Heart right ventricle (tissue), 16 donors: ENCODE data around the gene LARP4B. TPM values are rescaled to one million over a fixed set of nuclear protein-coding genes. Genes with fewer than 3 reads are reported as not detected.

ENCODE experiments used
- ATAC-seq, 8 donors: fragments of 200-7000 bp; cut with Tn5 transposase; one replicate each; pipeline ENCODE4 v1.9.1; 2020; ENCODE audit warnings: mild to moderate bottlenecking in 8 of 8, moderate library complexity in 8 of 8, moderate number of reproducible peaks in 1 of 8
- DNase-seq, 2 donors: peaks; one replicate each; pipeline ENCODE4 v3.0.0-alpha.2; 2020
- H3K27ac ChIP-seq, 10 donors: fragments of 200-600 bp; sonication (generic) in 2 of 10; one replicate each; pipeline versions ENCODE4 v1.5.0 to v1.8.0; 2020 to 2022; ENCODE audit warnings: mild to moderate bottlenecking in 3 of 10
- H3K27me3 ChIP-seq, 7 donors: fragments of 200-600 bp; one replicate each; pipeline ENCODE4 v1.8.0; 2021 to 2022; ENCODE audit warnings: mild to moderate bottlenecking in 2 of 7
- H3K36me3 ChIP-seq, 9 donors: fragments of 200-600 bp; sonication (generic) in 1 of 9; one replicate each; pipeline versions ENCODE4 v1.5.0 to v1.8.0; 2020 to 2022; ENCODE audit warnings: mild to moderate bottlenecking in 2 of 9
- H3K4me1 ChIP-seq, 9 donors: fragments of 200-600 bp; sonication (generic) in 1 of 9; one replicate each; pipeline versions ENCODE4 v1.5.0 to v1.8.0; 2020 to 2022; ENCODE audit warnings: mild to moderate bottlenecking in 4 of 9
- H3K4me3 ChIP-seq, 10 donors: fragments of 200-600 bp; sonication (generic) in 2 of 10; one replicate each; pipeline versions ENCODE4 v1.5.0 to v1.8.0; 2020 to 2022; ENCODE audit warnings: mild to moderate bottlenecking in 7 of 10, moderate library complexity in 2 of 10
- H3K9me3 ChIP-seq, 11 donors: fragments of 200-600 bp in 10 of 11; sonication (generic) in 2 of 11; one replicate each; pipeline versions ENCODE4 v1.5.0 to v1.8.0; 2013 to 2022; ENCODE audit warnings: mild to moderate bottlenecking in 2 of 11, control low read depth in 1 of 11, moderate library complexity in 1 of 11
- WGBS, 2 donors: extraction: QIAGEN DNeasy Blood & Tissue Kit; methylation state at CpG; one replicate each; pipeline ENCODE4 v1.1.7; 2013; ENCODE audit warnings: inconsistent platforms in 1 of 2; 5-methylcytosine and 5-hydroxymethylcytosine counted together
- intact Hi-C, 10 donors: fragments of 100-400 bp; cut with DNase I; formaldehyde crosslinking; loops; one replicate each; pipeline versions ENCODE4 v1.11.1 to v1.14.2; 2022
- polyA plus RNA-seq, 2 donors: library from polyadenylated mRNA; stranded (reverse); fragments of 200-250 nt; gene quantifications; one replicate each; pipeline ENCODE4 v1.2.3, GENCODE V29; 2013
- total RNA-seq, 10 donors: library from RNA; stranded (reverse); fragmentation: NEBNext Ultra II Directional in 3 of 10; extraction: Animal tissue kit (Norgen Biotek cat#: 25700) in 3 of 10; gene quantifications; one replicate each; pipeline versions ENCODE4 v1.2.1 to v1.2.4, GENCODE V29; 2021 to 2023
- TF ChIP-seq, protein P1 (sequence below), 9 donors: fragments of 200-600 bp; sonication (generic) in 2 of 9; IDR thresholded peaks; one replicate each; pipeline versions ENCODE4 v1.5.0 to v1.8.0; 2021 to 2022; ENCODE audit warnings: antibody characterized with exemption in 9 of 9, mild to moderate bottlenecking in 5 of 9, moderate library complexity in 1 of 9
- donor health status: Arrhythmogenic right ventricular cardiomyopathy.
- donor health status: ischemic (EF 13 %, LVEDD 7.1; RV severe dilation, severe dysfunction).
- donor health status: healthy with polysubstance abuse.
- donor health status: DM: no; HTN: yes; CAD: no.
- donor health status: DM: no; HTN: no; CAD: no.
- donor health status: ischemic (EF 25% LVEDD 6.9; RV normal size, moderate dysfunction).
- donor health status: ischemic (EF 25% LVEDD 5.7; RV mildly dilated, moderate dysfunction).
- donor health status: healthy.
- donor health status: DM: yes; HTN: yes; CAD: no.
- donor health status: Ischemic cardiomyopathy.
- donor health status: ischemic (EF 35%, LVEDD 5.7; RV mildly dilated, moderate dysfunction).
- donor health status: nonischemic (EF 11% LVEDD 7.7; RV severe dilation, severe dysfunction).
- donor health status: DM: yes; HTN: yes; CAD: no.
- donor health status: PGD.
- donor health status: ischemic (EF 29% LVEDD 5.4; RV normal size, mild dysfunction).
- donor health status: nonischemic (EF 23%, LVEDD 6.1; RV moderate dilation, normal function).

Gene LARP4B
- total and polyA plus RNA-seq, 12 donors: 10.6 to 82.6 (median 61.9) TPM

DNA sequence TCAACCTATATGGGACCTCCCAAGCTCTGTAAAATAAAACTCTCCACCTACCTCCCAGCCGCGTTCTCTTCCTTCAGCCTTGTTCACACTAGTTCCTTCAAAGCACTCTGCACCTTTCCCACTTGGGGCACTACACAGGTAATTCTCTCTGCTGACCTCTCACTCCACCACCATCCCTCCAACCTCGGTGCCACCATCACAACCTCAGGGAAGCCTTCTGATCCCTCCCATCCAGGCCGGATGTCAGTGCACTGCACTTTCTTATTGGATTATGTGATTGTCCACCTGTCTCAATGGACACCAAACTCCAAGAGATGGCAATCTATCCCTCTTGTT, 7.0 kb downstream of the LARP4B start:
- Histone ChIP-seq H3K4me1 (peaks cover 5 to 93% (median 62%) of the 10 kb centered on the region in 9 donors), H3K36me3 (peaks cover 0 to 31% (median 0%) of the 10 kb centered on the region in 9 donors), H3K27ac (no peak overlapping the region), H3K4me3 (no peak overlapping the region), H3K9me3 (no peaks in the 10 kb centered on the region), H3K27me3 (no peaks in the 10 kb centered on the region)
- intact Hi-C loops: loop anchor here in 2 of 10 donors (10.0 kb wide), 1 partner anchor 60 kb away; no protein-coding TSS in a partner anchor
- whole genome bisulfite sequencing, 2 donors: 90 to 91% methylated on average over 4 of the region's 4 CpGs
- DNase-seq: no peak
- TF ChIP-seq, protein P1, sequence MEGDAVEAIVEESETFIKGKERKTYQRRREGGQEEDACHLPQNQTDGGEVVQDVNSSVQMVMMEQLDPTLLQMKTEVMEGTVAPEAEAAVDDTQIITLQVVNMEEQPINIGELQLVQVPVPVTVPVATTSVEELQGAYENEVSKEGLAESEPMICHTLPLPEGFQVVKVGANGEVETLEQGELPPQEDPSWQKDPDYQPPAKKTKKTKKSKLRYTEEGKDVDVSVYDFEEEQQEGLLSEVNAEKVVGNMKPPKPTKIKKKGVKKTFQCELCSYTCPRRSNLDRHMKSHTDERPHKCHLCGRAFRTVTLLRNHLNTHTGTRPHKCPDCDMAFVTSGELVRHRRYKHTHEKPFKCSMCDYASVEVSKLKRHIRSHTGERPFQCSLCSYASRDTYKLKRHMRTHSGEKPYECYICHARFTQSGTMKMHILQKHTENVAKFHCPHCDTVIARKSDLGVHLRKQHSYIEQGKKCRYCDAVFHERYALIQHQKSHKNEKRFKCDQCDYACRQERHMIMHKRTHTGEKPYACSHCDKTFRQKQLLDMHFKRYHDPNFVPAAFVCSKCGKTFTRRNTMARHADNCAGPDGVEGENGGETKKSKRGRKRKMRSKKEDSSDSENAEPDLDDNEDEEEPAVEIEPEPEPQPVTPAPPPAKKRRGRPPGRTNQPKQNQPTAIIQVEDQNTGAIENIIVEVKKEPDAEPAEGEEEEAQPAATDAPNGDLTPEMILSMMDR (IDR thresholded peaks at IDR 0.05): no peak
- no peak for ATAC-seq

DNA sequence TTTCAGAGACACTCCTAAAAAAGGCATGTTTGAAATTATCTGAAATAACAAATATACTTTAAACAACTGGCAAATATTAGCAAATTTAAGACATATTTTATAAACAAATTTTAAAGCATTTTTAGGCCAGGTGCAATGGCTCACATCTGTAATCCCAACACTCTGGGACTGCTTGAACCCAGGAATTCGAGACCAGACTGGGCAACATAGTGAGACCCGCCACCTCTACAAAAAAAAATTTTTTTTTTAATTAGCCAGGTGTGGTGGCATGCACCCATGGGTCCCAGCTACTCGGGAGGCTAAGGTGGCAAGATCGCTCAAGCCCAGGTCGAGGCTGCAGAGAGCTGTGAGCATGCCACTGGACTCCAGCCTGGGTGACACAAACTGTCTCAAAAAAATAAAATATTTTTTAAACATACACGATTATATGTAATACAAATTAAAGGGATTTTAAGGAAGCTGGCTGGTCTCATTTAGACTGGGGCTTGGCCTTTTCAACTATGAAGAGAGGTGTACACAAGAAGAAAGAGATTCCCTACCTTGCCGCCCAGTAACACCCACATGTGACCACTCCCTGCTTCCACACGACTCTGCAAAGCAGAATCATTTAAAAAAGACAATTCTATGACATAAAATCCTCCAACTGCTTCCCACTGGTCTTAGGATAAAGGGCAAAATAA, 7.5 kb downstream of the LARP4B start:
- no peak for DNase-seq
- peaks cover 5 to 91% (median 62%) of the 10 kb centered on the region in 9 donors for H3K4me1 ChIP-seq

DNA sequence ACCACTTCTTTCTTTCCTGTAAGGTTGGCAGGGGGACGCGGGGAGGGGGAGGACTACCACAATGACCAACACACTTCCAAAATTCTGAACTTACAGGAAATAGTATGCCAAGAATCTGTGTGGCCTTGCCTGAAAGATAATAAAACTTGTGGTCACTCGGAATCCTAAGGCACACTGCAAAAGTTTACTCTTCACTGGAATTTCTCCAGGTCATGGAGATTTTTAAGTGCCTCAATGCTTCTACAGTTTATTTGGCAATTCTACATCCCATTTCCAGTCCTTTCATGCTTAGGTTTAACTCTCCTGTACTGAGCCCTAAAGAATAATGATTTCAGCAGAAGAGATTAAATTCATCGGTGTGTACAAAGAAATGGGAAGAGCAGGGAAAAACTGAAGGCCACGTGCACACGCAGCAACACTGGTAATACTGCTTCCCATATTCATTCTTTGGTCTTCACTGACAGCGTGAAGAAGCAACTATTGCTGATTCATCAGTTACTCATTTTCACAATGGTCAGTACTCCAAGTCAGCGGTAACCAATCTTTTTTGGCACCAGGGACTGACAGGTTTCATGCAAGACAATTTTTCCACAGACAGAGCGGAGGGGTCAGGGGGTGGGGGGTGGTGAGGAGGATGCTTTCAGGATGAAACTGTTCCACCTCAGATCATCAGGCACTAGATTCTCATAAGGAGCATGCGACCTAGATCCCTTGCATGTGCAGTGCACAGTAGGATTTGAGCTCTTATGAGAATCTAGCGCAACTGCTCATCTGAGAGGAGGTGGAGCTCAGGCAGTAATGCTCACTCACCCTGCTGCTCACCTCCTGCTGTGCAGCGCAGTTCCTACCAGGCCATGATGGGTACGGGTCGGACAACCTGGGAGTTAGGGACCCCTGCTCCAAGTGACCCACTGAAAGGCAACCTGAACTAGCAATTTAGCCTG, 9.8 kb downstream of the LARP4B start:
- H3K36me3 ChIP-seq: peaks cover 0 to 31% (median 0%) of the 10 kb centered on the region in 9 donors
- peaks cover 0 to 69% (median 41%) of the 10 kb centered on the region in 9 donors for H3K4me1 ChIP-seq
- TF ChIP-seq, protein P1 (IDR thresholded peaks at IDR 0.05): no peak
- ATAC-seq (peak in 2 of 8 donors; percentile 27 to 50), DNase-seq (no peak)
- WGBS, 2 donors: 91 to 92% methylated on average over 14 of the region's 14 CpGs
- no peak overlapping the region for H3K27ac ChIP-seq
- intact Hi-C loops: loop anchor here in 2 of 10 donors (10.0 kb wide), 1 partner anchor 57 kb away; no protein-coding TSS in a partner anchor
- no peaks in the 10 kb centered on the region for H3K27me3 ChIP-seq
- no peaks in the 10 kb centered on the region for H3K9me3 ChIP-seq
- no peak overlapping the region for H3K4me3 ChIP-seq

More for the DNA sequence above, 7.5 kb downstream of the LARP4B start:
- no peak for ATAC-seq
- no peaks in the 10 kb centered on the region for H3K27me3 ChIP-seq
- peaks cover 0 to 31% (median 0%) of the 10 kb centered on the region in 9 donors for H3K36me3 ChIP-seq
- TF ChIP-seq, protein P1 (IDR thresholded peaks at IDR 0.05): no peak
- intact Hi-C loops: loop anchor here in 2 of 10 donors (10.0 kb wide), 1 partner anchor 59 kb away; no protein-coding TSS in a partner anchor
- H3K4me3 ChIP-seq: no peak overlapping the region
- WGBS, 2 donors: 86 to 87% methylated on average over 8 of the region's 8 CpGs
- H3K9me3 ChIP-seq: no peaks in the 10 kb centered on the region
- no peak overlapping the region for H3K27ac ChIP-seq

DNA sequence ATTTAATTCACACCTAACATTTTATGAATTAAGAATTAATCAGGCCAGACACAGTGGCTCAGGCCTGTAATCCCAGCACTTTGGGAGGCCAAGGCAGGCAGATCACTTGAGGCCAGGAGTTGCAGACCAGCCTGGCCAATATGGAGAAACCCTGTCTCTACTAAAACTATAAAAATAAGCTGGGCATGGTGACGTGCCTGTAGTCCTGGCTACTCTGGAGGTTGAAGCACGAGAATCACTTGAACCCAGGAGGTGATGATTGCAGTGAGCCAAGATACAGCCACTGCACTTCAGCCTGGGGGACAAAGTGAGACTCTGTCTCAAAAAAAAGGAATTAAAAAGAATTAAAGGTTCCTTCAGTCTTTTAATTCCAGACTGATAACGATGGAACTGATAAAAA, 11.1 kb downstream of the LARP4B start:
- ATAC-seq (peak in 3 of 8 donors; percentile 29 to 54 (median 33)), DNase-seq (no peak)
- no peaks in the 10 kb centered on the region for H3K27me3 ChIP-seq
- TF ChIP-seq, protein P1 (IDR thresholded peaks at IDR 0.05): no peak
- H3K36me3 ChIP-seq: peaks cover 0 to 18% (median 0%) of the 10 kb centered on the region in 9 donors
- H3K9me3 ChIP-seq: no peaks in the 10 kb centered on the region
- no peak overlapping the region for H3K4me3 ChIP-seq
- peaks cover 0 to 58% (median 34%) of the 10 kb centered on the region in 9 donors for H3K4me1 ChIP-seq
- peak overlapping the region in 1 of 10 donors; percentile 18 for H3K27ac ChIP-seq
- intact Hi-C loops: loop anchor here in 2 of 10 donors (10.0 kb wide), 1 partner anchor 56 kb away; no protein-coding TSS in a partner anchor
- 42 to 68% methylated on average over 3 of the region's 3 CpGs for WGBS, 2 donors
